HG03558 (cell line): ENCODE data around the gene WDPCP.
"Not testable (repeated sequence)": the region's sequence is repeated elsewhere in the genome, so short reads cannot be mapped to it uniquely, and the experiment has no call there.

Experiments
- ATAC-seq: cut with Tn5 transposase; IDR thresholded peaks from one replicate; pipeline ENCODE4 v1.9.1; 2021; ENCODE audit warnings: moderate number of reproducible peaks; ENCODE audit not compliant: unreplicated experiment; ENCODE audit errors: extremely low read depth

The WDPCP gene

DNA sequence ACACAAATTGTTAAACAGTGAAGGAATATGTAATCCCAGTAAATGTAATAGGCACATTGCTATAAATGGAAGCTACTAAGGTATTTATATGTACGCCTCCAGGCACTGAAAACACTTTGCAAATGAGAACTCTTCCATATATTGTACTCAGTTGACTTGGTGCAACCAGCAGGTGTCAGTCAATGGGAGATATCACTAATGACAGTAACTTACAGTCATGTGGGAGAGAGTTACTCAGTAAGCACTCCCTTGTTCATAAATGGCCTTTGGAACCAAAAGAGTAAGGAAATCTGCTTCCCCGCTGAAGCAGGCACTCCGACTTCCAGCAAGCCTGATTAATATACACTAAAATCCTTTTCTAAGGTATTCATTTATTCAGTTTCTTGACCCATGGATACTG is 6.4 kb upstream of the WDPCP start:
- no peak for ATAC-seq

- no peak for ATAC-seq
These were observed 3.4 kb upstream of the WDPCP start for GRCh38 chr2:63591566-63592175.

- no peak for ATAC-seq
These were observed 2.5 kb upstream of the WDPCP start for GRCh38 chr2:63590626-63591408.

DNA sequence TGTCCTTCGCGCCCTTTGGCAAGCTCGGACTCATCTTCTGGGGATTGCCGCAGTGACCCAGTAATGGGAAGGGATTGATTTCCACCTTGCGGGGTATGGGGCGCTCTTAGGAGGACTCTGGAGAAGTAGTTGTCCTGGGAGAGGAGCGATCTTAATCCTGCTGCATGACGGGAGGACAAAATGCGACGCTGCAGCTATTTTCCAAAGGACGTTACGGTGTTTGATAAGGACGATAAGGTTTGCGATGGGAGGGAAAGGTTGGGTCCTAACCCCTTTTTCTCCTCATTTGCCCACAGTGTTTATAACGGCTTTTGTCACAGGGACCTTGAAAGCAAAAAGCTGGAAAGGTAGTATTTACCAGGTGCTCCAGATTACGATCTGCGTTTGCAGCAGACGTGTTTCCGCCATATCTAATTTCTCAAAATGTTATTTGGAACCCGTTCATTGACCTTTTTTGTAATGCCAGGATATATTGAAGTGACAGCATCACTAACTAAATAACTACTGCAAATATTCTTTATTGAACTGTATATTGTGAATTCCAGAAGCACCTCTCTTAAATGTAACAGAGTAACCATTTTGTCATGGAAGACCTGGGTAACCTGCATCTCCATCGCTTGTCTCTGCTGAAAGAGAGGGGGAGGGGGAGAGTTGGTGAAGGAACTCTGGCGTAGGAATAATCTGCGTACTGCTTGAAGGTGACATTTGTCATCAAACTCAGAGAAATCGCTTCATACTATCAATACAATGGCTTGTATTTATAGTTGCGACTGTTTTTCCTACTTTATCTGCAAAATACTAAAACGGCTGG is 1.1 kb upstream of the WDPCP start:
- ATAC-seq, result peak; percentile 0

GRCh38 chr2:63587814-63588384 is 378 bp downstream of the WDPCP start:
- no peak for ATAC-seq

DNA sequence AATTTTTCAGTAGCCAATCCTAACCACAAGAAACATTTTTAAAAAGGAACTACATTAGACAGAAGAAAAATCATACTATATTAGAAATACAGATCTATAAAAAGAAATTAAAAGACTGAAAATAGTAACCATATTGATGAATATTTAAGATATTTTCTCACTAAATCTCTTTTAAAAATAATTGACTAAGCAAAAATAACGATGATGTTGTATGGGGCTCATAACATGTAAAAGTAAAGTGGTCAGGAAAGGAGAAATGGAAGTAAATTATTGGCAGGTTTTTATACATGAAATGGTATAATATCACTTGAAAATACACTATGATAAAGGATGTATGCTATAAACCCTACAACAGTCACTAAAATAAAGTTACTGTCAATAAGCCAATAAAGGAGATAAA is 5.4 kb downstream of the WDPCP start:
- ATAC-seq, result no peak

GRCh38 chr2:63581298-63581961 is 6.8 kb downstream of the WDPCP start:
- no peak for ATAC-seq

- ATAC-seq, result no peak
These were observed 7.5 kb downstream of the WDPCP start for GRCh38 chr2:63580651-63581297.

- ATAC-seq, result no peak
These were observed 9.5 kb downstream of the WDPCP start for GRCh38 chr2:63578767-63579166.

- no peak for ATAC-seq
These were observed 11.7 kb downstream of the WDPCP start for GRCh38 chr2:63576546-63576945.

DNA sequence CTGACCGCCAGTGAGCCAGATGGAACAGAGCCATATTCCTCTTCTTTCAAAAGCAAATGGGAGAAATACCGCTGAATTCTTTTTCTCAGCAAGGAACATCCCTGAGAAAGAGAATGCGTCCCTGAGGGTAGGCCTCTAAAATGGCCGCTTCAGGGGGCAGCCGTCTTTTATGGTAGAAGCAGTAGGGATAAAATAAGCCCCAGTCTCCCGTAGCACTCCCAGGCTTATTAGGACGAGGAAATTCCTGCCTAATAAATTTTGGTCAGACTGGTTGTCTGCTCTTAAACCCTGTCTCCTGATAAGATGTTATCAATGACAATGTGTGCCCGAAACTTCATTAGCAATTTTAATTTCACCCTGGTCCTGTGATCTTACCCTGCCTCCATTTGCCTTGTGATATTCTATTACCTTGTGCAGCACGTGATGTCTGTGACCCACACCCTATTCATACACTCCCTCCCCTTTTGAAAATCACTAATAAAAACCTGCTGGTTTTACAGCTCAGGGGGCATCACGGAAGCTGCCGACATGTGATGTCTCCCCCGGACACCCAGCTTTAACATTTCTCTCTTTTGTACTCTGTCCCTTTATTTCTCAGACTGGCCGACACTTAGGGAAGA is 14.4 kb downstream of the WDPCP start:
- ATAC-seq, result not testable (repeated sequence)

DNA sequence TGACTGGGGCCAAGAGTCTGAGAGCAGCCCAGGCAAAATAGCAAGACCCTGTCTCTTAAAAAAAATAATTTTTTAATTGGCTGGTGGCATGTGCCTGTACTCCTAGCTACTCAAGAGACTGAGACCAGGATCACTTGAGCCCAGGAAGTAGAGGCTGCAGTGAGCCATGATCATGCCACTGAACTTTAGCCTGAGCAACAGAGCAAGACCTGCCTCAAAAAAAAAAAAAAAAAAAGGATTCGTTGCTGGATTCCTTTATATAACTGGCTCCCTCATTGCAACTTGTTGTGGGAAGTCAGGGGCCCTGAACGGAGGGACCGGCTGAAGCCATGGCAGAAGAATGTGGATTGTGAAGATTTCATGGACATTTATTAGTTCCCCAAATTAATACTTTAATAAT is 15.3 kb downstream of the WDPCP start:
- ATAC-seq, result not testable (repeated sequence)

GRCh38 chr2:63572001-63572400 is 16.3 kb downstream of the WDPCP start:
- ATAC-seq, result no peak

- no peak for ATAC-seq
These were observed 17.0 kb downstream of the WDPCP start for GRCh38 chr2:63571291-63571690.

DNA sequence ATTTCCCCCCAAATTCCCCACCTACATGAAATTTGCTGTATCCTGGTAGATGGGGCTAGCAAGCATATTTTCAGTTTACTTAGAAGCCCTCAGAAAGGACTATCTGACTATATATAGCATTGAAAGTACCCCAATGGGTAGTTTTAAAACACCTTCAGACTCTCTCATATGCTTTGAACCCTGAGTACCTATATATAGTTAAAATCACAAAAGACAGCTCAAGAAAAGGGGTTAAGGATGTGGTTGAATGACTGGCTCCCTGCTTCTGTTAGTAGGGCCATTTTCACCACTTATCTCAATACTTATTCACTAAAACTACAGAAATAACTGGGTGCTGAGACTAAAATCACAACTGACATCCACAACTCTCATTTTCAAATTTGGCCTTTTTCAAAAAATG is 18.5 kb downstream of the WDPCP start:
- ATAC-seq, result peak; percentile 53

DNA sequence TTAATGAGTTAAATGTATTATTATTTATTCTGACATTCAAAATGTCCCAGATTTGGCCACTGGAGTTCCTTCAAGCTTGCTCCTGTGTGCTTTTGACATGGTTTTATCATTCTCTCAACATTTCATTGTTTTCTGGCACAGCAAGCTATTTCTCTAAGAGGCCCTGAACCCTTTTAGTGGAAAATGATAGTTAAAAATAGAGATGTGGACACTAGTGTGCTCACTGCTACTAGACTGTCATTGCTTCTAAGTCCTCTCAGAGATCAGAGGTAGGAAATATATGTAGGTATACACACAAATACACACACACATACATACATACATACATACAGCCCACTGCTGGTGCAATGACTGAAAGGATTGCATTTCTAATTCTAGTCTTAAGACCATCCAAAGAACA is 25.5 kb downstream of the WDPCP start:
- ATAC-seq, result no peak

DNA sequence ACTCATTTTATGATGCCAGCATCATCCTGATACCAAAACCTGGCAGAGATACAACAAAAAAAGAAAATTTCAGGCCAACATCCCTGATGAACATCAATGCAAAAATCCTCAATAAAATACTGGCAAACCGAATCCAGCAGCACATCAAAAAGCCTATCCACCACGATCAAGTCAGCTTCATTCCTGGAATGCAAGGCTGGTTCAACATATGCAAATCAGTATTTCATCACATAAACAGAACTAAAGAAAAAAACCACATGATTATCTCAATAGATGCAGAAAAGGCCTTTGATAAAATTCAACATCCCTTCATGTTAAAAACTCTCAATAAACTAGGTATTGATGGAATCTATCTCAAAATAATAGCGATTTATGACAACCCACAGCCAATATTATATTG is 29.4 kb downstream of the WDPCP start:
- ATAC-seq, result not testable (repeated sequence)

GRCh38 chr2:63557819-63558218 is 30.5 kb downstream of the WDPCP start:
- not testable (repeated sequence) for ATAC-seq

- no peak for ATAC-seq
These were observed 32.3 kb downstream of the WDPCP start for GRCh38 chr2:63555931-63556330.
